Measurements from ENCODE around the gene SCGB1D1.

DNA sequence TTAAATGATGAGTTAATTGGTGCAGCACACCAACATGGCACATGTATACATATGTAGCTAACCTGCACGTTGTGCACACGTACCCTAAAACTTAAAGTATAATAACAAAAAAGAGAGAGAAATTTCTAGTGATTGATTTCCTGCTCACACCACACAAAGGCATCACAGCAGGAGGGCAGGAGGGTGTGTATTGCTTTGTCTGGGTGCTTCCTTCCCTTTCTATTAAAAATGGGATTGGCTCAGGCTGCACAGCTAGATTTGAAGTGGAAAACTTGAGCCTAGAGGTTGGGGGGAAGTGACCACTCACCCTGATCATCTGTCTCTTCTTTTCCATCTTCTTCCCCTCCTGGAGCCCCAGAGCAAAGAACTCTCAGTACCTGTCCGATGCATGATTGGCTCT lies 51.1 kb downstream of the SCGB1D1 start:
- TF ChIP-seq, protein P1, sequence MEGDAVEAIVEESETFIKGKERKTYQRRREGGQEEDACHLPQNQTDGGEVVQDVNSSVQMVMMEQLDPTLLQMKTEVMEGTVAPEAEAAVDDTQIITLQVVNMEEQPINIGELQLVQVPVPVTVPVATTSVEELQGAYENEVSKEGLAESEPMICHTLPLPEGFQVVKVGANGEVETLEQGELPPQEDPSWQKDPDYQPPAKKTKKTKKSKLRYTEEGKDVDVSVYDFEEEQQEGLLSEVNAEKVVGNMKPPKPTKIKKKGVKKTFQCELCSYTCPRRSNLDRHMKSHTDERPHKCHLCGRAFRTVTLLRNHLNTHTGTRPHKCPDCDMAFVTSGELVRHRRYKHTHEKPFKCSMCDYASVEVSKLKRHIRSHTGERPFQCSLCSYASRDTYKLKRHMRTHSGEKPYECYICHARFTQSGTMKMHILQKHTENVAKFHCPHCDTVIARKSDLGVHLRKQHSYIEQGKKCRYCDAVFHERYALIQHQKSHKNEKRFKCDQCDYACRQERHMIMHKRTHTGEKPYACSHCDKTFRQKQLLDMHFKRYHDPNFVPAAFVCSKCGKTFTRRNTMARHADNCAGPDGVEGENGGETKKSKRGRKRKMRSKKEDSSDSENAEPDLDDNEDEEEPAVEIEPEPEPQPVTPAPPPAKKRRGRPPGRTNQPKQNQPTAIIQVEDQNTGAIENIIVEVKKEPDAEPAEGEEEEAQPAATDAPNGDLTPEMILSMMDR (IDR thresholded peaks at IDR 0.05) = no peak
- no peak for TF ChIP-seq POLR2A (IDR thresholded peaks at IDR 0.05)
